OCI-LY7 (cell line): ENCODE measurements around the gene SERPINB2. TPM values are rescaled to one million over a fixed set of nuclear protein-coding genes. Genes with fewer than 3 reads are reported as not detected.

ENCODE experiments used
- BruUV-seq: library from RNA; stranded (reverse); fragments of 400-500 nt; replicated peaks from 2 replicates; lab custom pipeline; 2021; lab: Mats Ljungman, UMichigan
- CTCF ChIA-PET: fragments of 300-600 bp; sonication (Branson Sonifier 250); formaldehyde crosslinking; loops from one replicate; lab custom pipeline; 2022; ENCODE audit warnings: antibody characterized with exemption; ENCODE audit not compliant: unreplicated experiment; lab: Charles Lee
- POLR2A ChIA-PET: fragments of 300-600 bp; sonication (Branson Sonifier 250); formaldehyde crosslinking; loops from one replicate; lab custom pipeline; 2022; ENCODE audit warnings: antibody characterized with exemption; lab: Charles Lee
- DNase-seq: peaks from one replicate; pipeline ENCODE4 v3.0.0-alpha.2; 2015; ENCODE audit warnings: low spot score
- H2AFZ ChIP-seq: fragments of 200-600 bp; sonication (generic), shearing (Covaris generic); 2 replicates; pipeline ENCODE4 v1.6.1; 2014; ENCODE audit warnings: mild to moderate bottlenecking, antibody characterized with exemption, low read length, moderate library complexity
- H3K27ac ChIP-seq: fragments of 200-600 bp; sonication (generic); 2 replicates; pipeline ENCODE4 v1.5.1; 2014; ENCODE audit warnings: mixed run types, low read depth, mild to moderate bottlenecking, moderate library complexity, low read length, inconsistent platforms; ENCODE audit not compliant: poor library complexity, severe bottlenecking
- H3K36me3 ChIP-seq: fragments of 200-600 bp; sonication (generic); 2 replicates; pipeline ENCODE4 v1.6.1; 2014; ENCODE audit warnings: mild to moderate bottlenecking, antibody characterized with exemption, low read length, moderate library complexity, mixed read lengths; ENCODE audit not compliant: insufficient read depth
- H3K4me1 ChIP-seq: fragments of 200-600 bp; sonication (generic); 2 replicates; pipeline ENCODE4 v1.5.1; 2014; ENCODE audit warnings: mild to moderate bottlenecking, low read length; ENCODE audit not compliant: insufficient read depth, poor library complexity, severe bottlenecking
- H3K4me2 ChIP-seq: fragments of 200-600 bp; sonication (generic); 2 replicates; pipeline ENCODE4 v1.6.1; 2014; ENCODE audit warnings: mild to moderate bottlenecking, low read length
- H3K4me3 ChIP-seq: fragments of 200-600 bp; sonication (generic); 2 replicates; pipeline ENCODE4 v1.5.1; 2014; ENCODE audit warnings: mild to moderate bottlenecking, low read depth, low read length; ENCODE audit not compliant: poor library complexity, severe bottlenecking
- H3K79me2 ChIP-seq: fragments of 200-600 bp; sonication (generic); 2 replicates; pipeline ENCODE4 v1.6.1; 2016; ENCODE audit warnings: low read depth, mild to moderate bottlenecking, low read length, moderate library complexity, mixed read lengths; ENCODE audit not compliant: insufficient read depth
- H3K9me2 ChIP-seq: fragments of 200-600 bp; sonication (generic); 2 replicates; pipeline ENCODE4 v1.6.1; 2016; ENCODE audit warnings: mild to moderate bottlenecking, low read length, mixed read lengths; ENCODE audit not compliant: insufficient read depth
- H3K9me3 ChIP-seq: fragments of 200-600 bp; sonication (generic); 2 replicates; pipeline ENCODE4 v1.6.1; 2014; ENCODE audit warnings: mild to moderate bottlenecking, mixed run types, low read length, mixed read lengths
- H4K20me1 ChIP-seq: fragments of 200-600 bp; sonication (generic); 2 replicates; pipeline ENCODE4 v1.6.1; 2014; ENCODE audit warnings: mild to moderate bottlenecking, antibody characterized with exemption, low read length, moderate library complexity, mixed read lengths; ENCODE audit not compliant: insufficient read depth
- EZH2phosphoT487 ChIP-seq: fragments of 200-600 bp; sonication (generic); IDR thresholded peaks from 2 replicates; pipeline ENCODE4 v1.6.1; 2018; ENCODE audit warnings: low read depth, borderline replicate concordance, mild to moderate bottlenecking, mixed run types, antibody characterized with exemption, low read length, moderate library complexity, mixed read lengths
- intact Hi-C: fragments of 100-400 bp; cut with micrococcal nuclease; formaldehyde crosslinking; loops from one replicate; pipeline ENCODE4 v1.10.0; 2022; ENCODE audit not compliant: unreplicated experiment
- total RNA-seq, 2 experiments: library from RNA; depleted of rRNA in 1 of 2; stranded (reverse); fragments of >200 nt in 1 of 2; shearing (Covaris generic) in 1 of 2; gene quantifications; 2 replicates each; pipeline ENCODE4 v1.2.3, GENCODE V29; 2014 to 2022
- TF ChIP-seq, protein P1 (sequence below): fragments of 200-600 bp; sonication (generic); conservative IDR thresholded peaks from 2 replicates; pipeline ENCODE4 v1.5.1; 2014; ENCODE audit warnings: mild to moderate bottlenecking, antibody characterized with exemption, low read length, moderate library complexity, mixed read lengths

SERPINB2 gene
- total RNA-seq, 2 experiments from 2014 or later: not detected

DNA sequence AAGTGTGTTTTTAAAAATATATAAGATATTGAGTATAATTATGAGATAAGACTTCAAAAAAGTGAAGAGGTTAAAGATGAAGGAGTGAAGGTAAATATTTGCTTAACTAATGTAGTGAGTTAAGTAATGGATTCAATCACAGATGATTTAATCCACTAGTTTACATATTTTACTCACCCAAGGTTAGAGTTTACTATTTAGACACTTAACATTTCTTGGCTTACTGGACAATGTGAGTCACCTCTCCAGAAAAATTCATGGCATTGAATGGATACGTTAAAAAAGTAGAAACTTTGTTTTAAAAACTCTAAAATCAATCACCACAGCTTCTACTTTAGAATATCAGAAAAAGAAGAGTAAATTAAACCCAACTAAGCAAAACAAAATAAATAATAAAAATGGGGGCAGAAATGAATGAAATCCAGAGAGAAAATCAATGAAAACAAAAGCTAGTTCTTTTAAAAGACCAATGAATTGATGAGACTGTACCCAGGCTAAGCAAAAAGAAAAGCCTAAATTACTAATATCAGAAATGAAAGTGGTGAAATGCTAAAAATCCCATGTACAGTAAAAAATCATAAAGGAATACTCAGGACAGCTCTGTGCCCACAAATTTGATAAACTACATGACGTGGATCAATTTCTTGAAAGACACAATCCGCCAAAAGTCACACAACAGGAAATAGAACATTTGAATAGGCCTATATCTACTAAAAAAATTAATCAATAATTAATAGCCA lies 59.7 kb downstream of the SERPINB2 start:
- Histone ChIP-seq H4K20me1 (no peaks in the 10 kb centered on the region), H3K4me1 (no peaks in the 10 kb centered on the region), H3K27ac (no peak overlapping the region), H3K4me2 (no peak overlapping the region), H3K4me3 (no peak overlapping the region), H3K79me2 (no peaks in the 10 kb centered on the region), H3K9me3 (no peaks in the 10 kb centered on the region), H3K36me3 (no peaks in the 10 kb centered on the region), H2AFZ (no peak overlapping the region), H3K9me2 (no peaks in the 10 kb centered on the region)
- POLR2A ChIA-PET: no interaction called here
- no TSS peak for BruUV-seq
- DNase-seq: no peak
- TF ChIP-seq EZH2phosphoT487: no peak
- TF ChIP-seq, protein P1, sequence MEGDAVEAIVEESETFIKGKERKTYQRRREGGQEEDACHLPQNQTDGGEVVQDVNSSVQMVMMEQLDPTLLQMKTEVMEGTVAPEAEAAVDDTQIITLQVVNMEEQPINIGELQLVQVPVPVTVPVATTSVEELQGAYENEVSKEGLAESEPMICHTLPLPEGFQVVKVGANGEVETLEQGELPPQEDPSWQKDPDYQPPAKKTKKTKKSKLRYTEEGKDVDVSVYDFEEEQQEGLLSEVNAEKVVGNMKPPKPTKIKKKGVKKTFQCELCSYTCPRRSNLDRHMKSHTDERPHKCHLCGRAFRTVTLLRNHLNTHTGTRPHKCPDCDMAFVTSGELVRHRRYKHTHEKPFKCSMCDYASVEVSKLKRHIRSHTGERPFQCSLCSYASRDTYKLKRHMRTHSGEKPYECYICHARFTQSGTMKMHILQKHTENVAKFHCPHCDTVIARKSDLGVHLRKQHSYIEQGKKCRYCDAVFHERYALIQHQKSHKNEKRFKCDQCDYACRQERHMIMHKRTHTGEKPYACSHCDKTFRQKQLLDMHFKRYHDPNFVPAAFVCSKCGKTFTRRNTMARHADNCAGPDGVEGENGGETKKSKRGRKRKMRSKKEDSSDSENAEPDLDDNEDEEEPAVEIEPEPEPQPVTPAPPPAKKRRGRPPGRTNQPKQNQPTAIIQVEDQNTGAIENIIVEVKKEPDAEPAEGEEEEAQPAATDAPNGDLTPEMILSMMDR: no peak
- intact Hi-C loops: no loop called here
- CTCF ChIA-PET: no interaction called here

DNA sequence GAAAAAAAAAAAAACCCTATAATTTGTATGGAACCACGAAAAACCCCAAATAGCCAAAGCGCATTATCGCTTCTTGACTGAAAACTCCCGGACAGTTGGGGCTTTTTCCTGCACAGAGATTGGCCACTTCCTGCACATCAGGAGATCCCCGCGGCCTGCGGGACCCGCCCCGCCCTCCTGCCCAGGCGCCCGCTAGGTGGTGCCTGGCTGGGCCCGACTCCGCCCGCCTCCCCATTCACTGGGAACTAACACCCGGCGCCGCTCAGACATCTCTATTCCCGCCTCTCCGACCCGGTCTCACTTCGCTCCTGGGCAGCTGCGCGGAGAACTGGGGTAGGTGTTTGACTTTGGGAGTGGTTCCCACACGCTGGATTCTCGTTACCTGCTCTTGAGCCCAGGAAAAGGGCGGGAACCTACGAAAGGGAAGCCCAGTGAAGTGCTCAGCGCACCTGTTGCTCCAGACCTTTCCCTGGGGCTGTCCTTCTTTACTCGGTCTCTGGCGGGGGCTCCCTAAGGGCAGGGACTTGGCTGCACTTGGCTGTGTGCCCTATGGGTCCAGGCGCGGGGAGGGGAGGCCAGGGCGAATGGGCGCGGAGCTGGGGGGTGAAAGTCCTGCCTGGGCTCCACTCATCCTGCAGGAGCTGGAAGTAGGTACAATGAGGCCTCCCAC lies 61.7 kb downstream of the SERPINB2 start, which contains the start of gene HMSD:
Gene HMSD (plus strand): TSS at position 234 of the 670 bp plus-strand sequence. CDS start 4,155 bp downstream, outside the sequence.
- Histone ChIP-seq H3K27ac (no peak within 1 kb of the TSS), H4K20me1 (no peaks in the 10 kb centered on the region), H3K4me1 (no peaks in the 10 kb centered on the region), H3K36me3 (no peaks in the 10 kb centered on the region), H3K4me2 (no peak within 1 kb of the TSS), H3K4me3 (no peak within 1 kb of the TSS), H3K9me3 (no peaks in the 10 kb centered on the region), H2AFZ (no peak within 1 kb of the TSS), H3K79me2 (no peaks in the 10 kb centered on the region), H3K9me2 (no peaks in the 10 kb centered on the region)
- BruUV-seq: no TSS peak
- ChIA-PET CTCF (no interaction called here), POLR2A (no interaction called here)
- no peak for DNase-seq
- TF ChIP-seq, protein P1: no peak
- no peak for TF ChIP-seq EZH2phosphoT487
- intact Hi-C loops: no loop called here

DNA sequence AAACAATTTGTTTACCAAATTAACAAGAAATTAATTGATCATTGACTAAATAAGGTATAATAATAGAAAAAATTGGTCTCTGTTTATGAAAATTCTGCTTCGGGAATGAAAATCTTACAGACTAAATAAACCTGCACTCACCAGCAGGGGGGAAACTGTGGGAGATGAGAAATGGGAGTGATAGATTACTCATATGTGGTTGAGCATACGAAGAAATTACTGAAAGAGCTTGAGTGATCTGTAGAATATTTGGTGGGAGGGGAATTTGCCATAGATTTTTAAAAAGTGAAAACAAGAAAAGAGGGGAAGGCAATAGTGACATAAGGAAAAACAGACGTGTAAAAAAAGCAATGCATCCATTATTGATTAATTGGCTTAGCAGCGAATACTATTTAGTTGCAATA lies 63.8 kb downstream of the SERPINB2 start:
- Histone ChIP-seq H4K20me1 (no peaks in the 10 kb centered on the region), H3K79me2 (no peaks in the 10 kb centered on the region), H3K36me3 (no peaks in the 10 kb centered on the region), H3K9me3 (no peaks in the 10 kb centered on the region), H3K4me2 (no peak overlapping the region), H3K4me3 (no peak overlapping the region), H3K9me2 (no peaks in the 10 kb centered on the region), H2AFZ (no peak overlapping the region), H3K27ac (no peak overlapping the region), H3K4me1 (no peaks in the 10 kb centered on the region)
- BruUV-seq: no TSS peak
- CTCF ChIA-PET: no interaction called here
- TF ChIP-seq EZH2phosphoT487: no peak
- TF ChIP-seq, protein P1: no peak
- POLR2A ChIA-PET: no interaction called here
- DNase-seq: no peak
- intact Hi-C loops: no loop called here
